H1 (cell line): ENCODE measurements around the gene RNF4.
A peak's percentile ranks its signal among the peaks of the same experiment; 100 is the strongest.

ENCODE experiments used
- HDAC2 ChIP-seq, 2 experiments: fragments of 300-600 bp in 1 of 2; sonication (generic) in 1 of 2; IDR thresholded peaks; 2 replicates each; pipeline ENCODE4 v1.6.1; 2011 to 2012; ENCODE audit warnings: low read depth in 2 of 2, low read length in 2 of 2, mild to moderate bottlenecking in 2 of 2, moderate library complexity in 2 of 2, borderline replicate concordance in 1 of 2, inconsistent platforms in 1 of 2
- KDM4A ChIP-seq: IDR thresholded peaks from one replicate; pipeline ENCODE4 v1.7.1; 2012; ENCODE audit warnings: low read depth, mild to moderate bottlenecking, moderate library complexity, low read length, inconsistent platforms; ENCODE audit not compliant: severe bottlenecking
- KDM5A ChIP-seq: fragments of 200-600 bp; IDR thresholded peaks from 2 replicates; pipeline ENCODE4 v1.7.1; 2012; ENCODE audit warnings: mild to moderate bottlenecking, low read length, inconsistent platforms, mixed read lengths
- NRF1 ChIP-seq: IDR thresholded peaks from 2 replicates; pipeline ENCODE4 v1.6.1; 2011; ENCODE audit warnings: mild to moderate bottlenecking, low read depth, low read length, improper control_type of control experiment
- POLR2A ChIP-seq, 2 experiments: IDR thresholded peaks; 1 replicate in 1 of 2; 2 replicates in 1 of 2; pipeline ENCODE4 v1.6.1; 2011; ENCODE audit warnings: low read depth in 2 of 2, low read length in 2 of 2, mild to moderate bottlenecking in 2 of 2; ENCODE audit errors: control extremely low read depth in 1 of 2
- RAD21 ChIP-seq, 2 experiments: IDR thresholded peaks in 1 of 2; conservative IDR thresholded peaks in 1 of 2; 2 replicates each; pipeline ENCODE4 v1.6.1; 2011; ENCODE audit warnings: low read depth in 2 of 2, low read length in 2 of 2, improper control_type of control experiment in 1 of 2, inconsistent platforms in 1 of 2, mild to moderate bottlenecking in 1 of 2, moderate library complexity in 1 of 2
- SRF ChIP-seq: IDR thresholded peaks from 2 replicates; pipeline ENCODE4 v1.6.1; 2011; ENCODE audit warnings: mild to moderate bottlenecking, low read depth, low read length, moderate library complexity
- TF ChIP-seq, protein P1 (sequence below), 3 experiments: IDR thresholded peaks; 1 replicate in 2 of 3; 2 replicates in 1 of 3; pipeline versions ENCODE4 v1.5.1 to v1.6.1; 2011; ENCODE audit warnings: low read length in 3 of 3, mild to moderate bottlenecking in 3 of 3, inconsistent platforms in 2 of 3, low read depth in 1 of 3, moderate library complexity in 1 of 3; ENCODE audit not compliant: insufficient read depth in 1 of 3; ENCODE audit errors: control extremely low read depth in 1 of 3

DNA sequence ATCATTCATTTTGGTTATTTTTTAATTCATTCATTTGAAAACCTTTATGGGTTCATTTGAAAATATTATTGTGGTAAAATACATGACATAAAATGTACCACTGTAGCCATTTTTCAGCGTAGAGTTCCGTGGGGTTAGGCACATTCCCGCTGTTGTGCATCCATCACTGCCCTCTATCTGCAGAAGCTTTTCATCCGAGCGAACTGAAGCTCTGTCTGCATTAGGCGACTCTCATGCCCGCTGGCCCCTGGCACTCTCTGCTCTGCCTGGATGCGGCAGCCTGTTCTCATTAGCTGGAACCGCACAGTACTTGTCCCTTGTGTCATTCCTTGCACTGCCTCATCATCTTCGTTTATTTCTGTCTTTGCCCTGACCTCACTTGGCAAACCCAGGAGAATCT lies 32.6 kb upstream of the RNF4 start:
- peak; percentile 11 to 17; a peak in 1 of 4 replicates for TF ChIP-seq RAD21 (IDR thresholded peaks at IDR 0.05 in 1 of 2, conservative IDR thresholded peaks at IDR 0.05 in 1 of 2; ENCODE audit: low read depth in 2 of 2, low read length in 2 of 2)
- no peak for TF ChIP-seq KDM4A
- TF ChIP-seq KDM5A: no peak
- TF ChIP-seq, protein P1, sequence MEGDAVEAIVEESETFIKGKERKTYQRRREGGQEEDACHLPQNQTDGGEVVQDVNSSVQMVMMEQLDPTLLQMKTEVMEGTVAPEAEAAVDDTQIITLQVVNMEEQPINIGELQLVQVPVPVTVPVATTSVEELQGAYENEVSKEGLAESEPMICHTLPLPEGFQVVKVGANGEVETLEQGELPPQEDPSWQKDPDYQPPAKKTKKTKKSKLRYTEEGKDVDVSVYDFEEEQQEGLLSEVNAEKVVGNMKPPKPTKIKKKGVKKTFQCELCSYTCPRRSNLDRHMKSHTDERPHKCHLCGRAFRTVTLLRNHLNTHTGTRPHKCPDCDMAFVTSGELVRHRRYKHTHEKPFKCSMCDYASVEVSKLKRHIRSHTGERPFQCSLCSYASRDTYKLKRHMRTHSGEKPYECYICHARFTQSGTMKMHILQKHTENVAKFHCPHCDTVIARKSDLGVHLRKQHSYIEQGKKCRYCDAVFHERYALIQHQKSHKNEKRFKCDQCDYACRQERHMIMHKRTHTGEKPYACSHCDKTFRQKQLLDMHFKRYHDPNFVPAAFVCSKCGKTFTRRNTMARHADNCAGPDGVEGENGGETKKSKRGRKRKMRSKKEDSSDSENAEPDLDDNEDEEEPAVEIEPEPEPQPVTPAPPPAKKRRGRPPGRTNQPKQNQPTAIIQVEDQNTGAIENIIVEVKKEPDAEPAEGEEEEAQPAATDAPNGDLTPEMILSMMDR (IDR thresholded peaks at IDR 0.05; ENCODE audit: control extremely low read depth in 1 of 3, insufficient read depth in 1 of 3, low read depth in 1 of 3, low read length in 3 of 3): no peak
- no peak for TF ChIP-seq POLR2A (IDR thresholded peaks at IDR 0.05; ENCODE audit: control extremely low read depth in 1 of 2, low read depth in 2 of 2, low read length in 2 of 2)
- TF ChIP-seq HDAC2 (IDR thresholded peaks at IDR 0.05; ENCODE audit: borderline replicate concordance in 1 of 2, low read depth in 2 of 2, low read length in 2 of 2): no peak
- TF ChIP-seq SRF: no peak
- TF ChIP-seq NRF1: no peak
